ENCODE data around the gene ABLIM1.

- TF ChIP-seq POLR2A (IDR thresholded peaks at IDR 0.05), result no peak
- TF ChIP-seq CTCF (IDR thresholded peaks at IDR 0.05), result no peak
- TF ChIP-seq POLR2AphosphoS5 (IDR thresholded peaks at IDR 0.05), result no peak
Observed at GRCh38 chr10:114559636-114560035, 98.4 kb downstream of the ABLIM1 start.
